ENCODE measurements around the gene ANAPC1. TPM values are rescaled to one million over a fixed set of nuclear protein-coding genes. Genes with fewer than 3 reads are reported as not detected.
"Not testable (repeated sequence)": the region's sequence is repeated elsewhere in the genome, so short reads cannot be mapped to it uniquely, and the experiment has no call there.

ANAPC1 gene
- polyA plus RNA-seq, 1 donor from 2014 or later = 20.7 TPM

DNA sequence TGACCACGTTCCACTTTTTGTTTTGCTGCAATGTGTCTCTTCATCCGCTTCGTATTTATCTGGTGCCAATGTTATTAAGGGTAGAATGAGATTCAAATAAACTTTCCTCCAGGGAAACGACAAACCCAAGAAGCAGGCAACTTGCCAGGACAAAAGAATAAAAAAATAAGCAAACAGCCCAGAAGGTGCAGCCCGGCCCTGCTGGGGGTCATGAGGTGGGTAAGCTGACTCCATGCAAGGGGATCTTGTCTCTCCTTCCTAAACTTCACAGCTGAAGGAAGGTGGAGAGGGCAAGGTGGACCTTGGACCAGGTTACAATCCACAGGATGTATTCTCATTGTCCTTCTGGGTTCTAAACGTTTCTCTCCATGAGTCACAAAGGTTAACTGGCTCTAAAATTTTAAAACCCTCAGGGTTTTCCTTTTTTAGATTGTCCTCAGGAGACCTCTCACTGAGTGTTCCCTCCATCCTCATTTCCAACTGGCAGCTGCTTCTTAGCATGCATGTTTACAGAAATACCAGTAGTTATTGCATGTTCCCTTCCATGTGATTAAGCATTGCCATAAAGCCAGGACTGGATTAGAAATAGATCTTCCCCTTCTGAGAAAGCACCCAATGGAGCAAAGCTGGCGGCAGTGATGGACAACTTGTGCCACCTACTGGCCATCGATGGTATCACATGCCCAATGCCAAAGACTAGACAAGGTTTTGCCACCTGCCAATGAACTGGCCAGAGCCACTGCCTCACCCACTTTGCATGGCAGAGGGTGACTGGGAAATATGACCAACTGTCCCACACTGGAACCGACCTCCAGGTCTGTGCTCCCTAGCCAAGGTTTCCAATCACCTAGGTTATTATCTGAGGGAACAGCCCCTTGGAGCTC, 147.9 kb downstream of the ANAPC1 start:
- not testable (repeated sequence) for H3K4me1 Mint-ChIP-seq, H3K27me3 Mint-ChIP-seq, H3K27ac Mint-ChIP-seq, H3K4me3 Mint-ChIP-seq, H3K36me3 Mint-ChIP-seq, H3K9me3 Mint-ChIP-seq

- H3K9me3 Mint-ChIP-seq, H3K4me3 Mint-ChIP-seq: not testable (repeated sequence)
Measured at GRCh38 chr2:111735420-111735819, 148.6 kb downstream of the ANAPC1 start.

GRCh38 chr2:111729812-111730458, 154.1 kb downstream of the ANAPC1 start:
- H3K4me3 Mint-ChIP-seq, H3K4me1 Mint-ChIP-seq, H3K36me3 Mint-ChIP-seq, H3K27ac Mint-ChIP-seq, H3K9me3 Mint-ChIP-seq, H3K27me3 Mint-ChIP-seq: not testable (repeated sequence)

More at GRCh38 chr2:111735420-111735819, 148.6 kb downstream of the ANAPC1 start:
- H3K36me3 Mint-ChIP-seq, H3K27me3 Mint-ChIP-seq, H3K27ac Mint-ChIP-seq, H3K4me1 Mint-ChIP-seq: not testable (repeated sequence)

DNA sequence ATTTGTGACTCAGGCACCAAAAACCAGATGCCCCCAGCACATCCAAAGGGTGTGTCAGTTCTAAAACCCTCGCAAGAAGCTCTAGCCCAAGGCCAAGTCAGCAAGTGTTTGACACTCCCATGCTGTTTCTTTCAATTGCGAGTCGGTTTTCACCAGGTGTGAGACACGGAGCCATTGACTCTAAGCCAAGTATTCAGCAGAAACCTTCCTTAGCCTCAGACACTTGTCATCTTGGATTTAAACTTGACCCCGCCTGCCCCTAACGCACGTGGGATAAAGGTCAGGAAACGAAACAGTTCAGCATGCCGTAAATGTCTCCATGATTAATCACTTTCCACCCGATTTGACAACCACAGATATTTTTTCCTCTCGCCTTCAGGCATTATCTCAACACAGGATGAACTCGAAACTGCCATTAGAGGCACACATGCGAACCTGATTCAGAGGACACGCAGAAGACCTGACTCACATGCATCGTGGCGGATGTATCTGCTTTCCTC, 156.3 kb downstream of the ANAPC1 start:
- not testable (repeated sequence) for H3K9me3 Mint-ChIP-seq, H3K4me3 Mint-ChIP-seq, H3K36me3 Mint-ChIP-seq, H3K27ac Mint-ChIP-seq, H3K27me3 Mint-ChIP-seq, H3K4me1 Mint-ChIP-seq

GRCh38 chr2:111725742-111726141, 158.3 kb downstream of the ANAPC1 start:
- not testable (repeated sequence) for H3K36me3 Mint-ChIP-seq, H3K4me1 Mint-ChIP-seq, H3K27me3 Mint-ChIP-seq, H3K4me3 Mint-ChIP-seq, H3K9me3 Mint-ChIP-seq, H3K27ac Mint-ChIP-seq

DNA sequence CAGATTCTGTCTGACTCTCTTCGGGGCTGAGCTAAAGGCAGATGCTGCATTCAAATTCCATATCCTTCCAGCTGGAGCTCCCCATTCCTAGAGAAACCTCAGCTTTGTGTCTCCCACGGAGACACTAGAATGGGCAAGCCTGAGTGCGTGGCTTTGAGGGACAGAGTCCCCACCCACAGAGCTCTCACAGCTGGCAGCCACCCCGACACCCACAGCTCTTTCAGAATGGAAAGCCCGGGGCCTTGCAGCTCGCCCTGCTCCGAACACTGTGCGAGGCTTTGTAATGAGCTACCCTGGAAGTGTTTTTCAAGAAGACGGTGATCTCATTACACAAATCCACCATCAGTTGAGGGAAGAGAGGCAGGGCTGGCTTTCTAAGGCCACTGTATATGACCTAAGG, 164.4 kb downstream of the ANAPC1 start:
- not testable (repeated sequence) for H3K36me3 Mint-ChIP-seq, H3K4me1 Mint-ChIP-seq, H3K4me3 Mint-ChIP-seq, H3K27ac Mint-ChIP-seq, H3K9me3 Mint-ChIP-seq, H3K27me3 Mint-ChIP-seq

Other genes starting within 250 kb of the ANAPC1 start
- gene MERTK, start 14.4 kb upstream of the ANAPC1 start, polyA plus RNA-seq = 0.33 TPM
- 11.0 TPM for gene TMEM87B, start 171.1 kb upstream of the ANAPC1 start, polyA plus RNA-seq

Data from IgD-negative memory B cell (primary cell).